Raji (cell line): ENCODE data around the gene CCDC112.
A peak's percentile ranks its signal among the peaks of the same experiment; 100 is the strongest.

Experiments used
- POLR2A ChIP-seq: IDR thresholded peaks from 2 replicates; pipeline ENCODE4 v1.6.1; 2011; ENCODE audit warnings: low read depth, low read length, control low read depth; ENCODE audit not compliant: insufficient read depth

CCDC112 gene

GRCh38 chr5:115296124-115297022 is at the start of gene CCDC112:
CCDC112 (minus strand) TSS chr5:115296654; CDS start chr5:115296543, 111 bp downstream.
- peak; percentile 71 for TF ChIP-seq POLR2A

GRCh38 chr5:115345344-115345743 is 48.9 kb upstream of the CCDC112 start:
- no peak for TF ChIP-seq POLR2A

GRCh38 chr5:115343855-115344254 is 47.4 kb upstream of the CCDC112 start:
- no peak for TF ChIP-seq POLR2A

- TF ChIP-seq POLR2A, result no peak
These were observed 46.3 kb upstream of the CCDC112 start for GRCh38 chr5:115342590-115343377.

GRCh38 chr5:115341745-115342144 is 45.3 kb upstream of the CCDC112 start:
- TF ChIP-seq POLR2A, result no peak

- TF ChIP-seq POLR2A, result no peak
These were observed 42.4 kb upstream of the CCDC112 start for GRCh38 chr5:115338851-115339250.

- TF ChIP-seq POLR2A, result no peak
These were observed 41.4 kb upstream of the CCDC112 start for GRCh38 chr5:115337882-115338281.

- TF ChIP-seq POLR2A, result no peak
These were observed 40.5 kb upstream of the CCDC112 start for GRCh38 chr5:115336964-115337363.

GRCh38 chr5:115336201-115336720 is 39.8 kb upstream of the CCDC112 start:
- TF ChIP-seq POLR2A, result no peak

- no peak for TF ChIP-seq POLR2A
These were observed 38.8 kb upstream of the CCDC112 start for GRCh38 chr5:115335301-115335700.

- TF ChIP-seq POLR2A, result no peak
These were observed 36.7 kb upstream of the CCDC112 start for GRCh38 chr5:115333164-115333563.

- TF ChIP-seq POLR2A, result no peak
These were observed 34.4 kb upstream of the CCDC112 start for GRCh38 chr5:115330830-115331229.

GRCh38 chr5:115329475-115329874 is 33.0 kb upstream of the CCDC112 start:
- no peak for TF ChIP-seq POLR2A

- TF ChIP-seq POLR2A, result peak; percentile 19; the same call in 1 of the 2 replicates
These were observed 32.3 kb upstream of the CCDC112 start for GRCh38 chr5:115328617-115329274.
